OCI-LY3 (cell line): ENCODE results near the gene SMC3.

Source experiments
- H2AFZ ChIP-seq: fragments of 200-600, 300-600 bp; shearing (Covaris generic); 2 replicates; pipeline ENCODE4 v1.6.0; 2014; ENCODE audit warnings: antibody characterized with exemption, low read depth, low read length
- H3K27ac ChIP-seq: fragments of 200-600, 300-600 bp; sonication (generic); 2 replicates; pipeline ENCODE4 v1.5.1; 2014; ENCODE audit warnings: mild to moderate bottlenecking, low read length, moderate library complexity, mixed read lengths
- H3K27me3 ChIP-seq: fragments of 200-600, 300-600 bp; sonication (generic); 2 replicates; pipeline ENCODE4 v1.6.1; 2014; ENCODE audit warnings: low read depth, low read length, mixed read lengths
- H3K36me3 ChIP-seq: fragments of 200-600, 300-600 bp; sonication (generic); replicated peaks from 2 replicates; pipeline ENCODE3; 2014; ENCODE audit warnings: low read depth, low read length, mixed read lengths
- H3K4me1 ChIP-seq: fragments of 300-600, 200-600 bp; sonication (generic); 2 replicates; pipeline ENCODE4 v1.6.1; 2014; ENCODE audit warnings: low read length, mixed read lengths
- H3K4me2 ChIP-seq: fragments of 200-600, 300-600 bp; sonication (generic); 2 replicates; pipeline ENCODE4 v1.6.1; 2014; ENCODE audit warnings: low read length, mixed read lengths
- H3K4me3 ChIP-seq: fragments of 300-600, 200-600 bp; sonication (generic); 2 replicates; pipeline ENCODE4 v1.5.1; 2014; ENCODE audit warnings: antibody characterized with exemption, mild to moderate bottlenecking, low read length, moderate library complexity
- H3K79me2 ChIP-seq: fragments of 300-600, 200-600 bp; shearing (Covaris generic); 2 replicates; pipeline ENCODE4 v1.6.1; 2014; ENCODE audit warnings: mild to moderate bottlenecking, low read length, mixed read lengths
- H3K9ac ChIP-seq: fragments of 300-600, 200-600 bp; shearing (Covaris generic); 2 replicates; pipeline ENCODE4 v1.6.0; 2014; ENCODE audit warnings: mild to moderate bottlenecking, low read length, moderate library complexity
- H3K9me3 ChIP-seq: fragments of 200-600, 300-600 bp; shearing (Covaris generic); 2 replicates; pipeline ENCODE4 v1.6.1; 2014; ENCODE audit warnings: low read length, mixed read lengths; ENCODE audit not compliant: insufficient read depth
- H4K20me1 ChIP-seq: fragments of 200-600, 300-600 bp; sonication (generic); 2 replicates; pipeline ENCODE4 v1.6.1; 2016; ENCODE audit warnings: low read length, mixed read lengths; ENCODE audit not compliant: insufficient read depth
- CTCF ChIP-seq: fragments of 200-600, 300-600 bp; sonication (generic); IDR thresholded peaks from 2 replicates; pipeline ENCODE4 v1.5.1; 2014; ENCODE audit warnings: antibody characterized with exemption, low read length, low read depth
- EZH2phosphoT487 ChIP-seq: fragments of 200-600 bp; shearing (Covaris generic); IDR thresholded peaks from 2 replicates; pipeline ENCODE4 v1.6.1; 2018; ENCODE audit warnings: antibody characterized with exemption, mixed run types, low read depth

SMC3 gene

GRCh38 chr10:110644598-110645462 is 77.3 kb downstream of the SMC3 start:
- Histone ChIP-seq H3K9ac (no peak overlapping the region), H3K27ac (no peak overlapping the region), H3K36me3 (no peaks in the 10 kb centered on the region), H3K4me3 (peak overlapping the region; percentile 78), H3K4me1 (peaks cover 5% of the 10 kb centered on the region), H3K79me2 (no peaks in the 10 kb centered on the region), H3K27me3 (peaks cover 42% of the 10 kb centered on the region), H3K4me2 (peak overlapping the region; percentile 90), H4K20me1 (no peaks in the 10 kb centered on the region), H3K9me3 (peaks cover 3% of the 10 kb centered on the region; the same call in 1 of the 2 replicates), H2AFZ (no peak overlapping the region)
- TF ChIP-seq EZH2phosphoT487 (no peak), CTCF (no peak)

- Histone ChIP-seq H3K4me2 (no peak overlapping the region), H3K36me3 (no peaks in the 10 kb centered on the region), H3K27ac (no peak overlapping the region), H3K4me3 (no peak overlapping the region), H3K9me3 (peaks cover 13% of the 10 kb centered on the region; the same call in 1 of the 2 replicates), H3K79me2 (no peaks in the 10 kb centered on the region), H3K4me1 (peaks cover 11% of the 10 kb centered on the region), H3K9ac (no peak overlapping the region), H2AFZ (no peak overlapping the region), H3K27me3 (peaks cover 40% of the 10 kb centered on the region), H4K20me1 (no peaks in the 10 kb centered on the region)
- TF ChIP-seq EZH2phosphoT487: no peak
- TF ChIP-seq CTCF: no peak
Measured at GRCh38 chr10:110646417-110647135, 79.1 kb downstream of the SMC3 start.

DNA sequence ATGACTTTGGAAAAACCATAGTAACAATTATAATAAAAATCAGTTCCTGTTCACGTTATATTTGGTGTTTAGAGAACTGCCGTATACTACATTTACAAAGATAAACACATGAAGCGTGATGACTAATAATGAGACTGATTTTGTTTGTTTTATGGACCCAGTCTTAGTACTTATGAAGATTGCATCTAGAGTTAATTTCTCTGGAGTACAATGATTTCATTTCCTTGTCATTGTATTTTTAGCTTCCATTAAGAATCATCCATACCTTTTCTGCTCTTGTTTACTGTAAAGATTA is 79.6 kb downstream of the SMC3 start:
- H3K27me3 ChIP-seq: peaks cover 37% of the 10 kb centered on the region
- no peak for TF ChIP-seq EZH2phosphoT487
- no peak for TF ChIP-seq CTCF
- peaks cover 13% of the 10 kb centered on the region; the same call in 1 of the 2 replicates for H3K9me3 ChIP-seq
- H3K36me3 ChIP-seq: no peaks in the 10 kb centered on the region
- H3K4me3 ChIP-seq: no peak overlapping the region
- H2AFZ ChIP-seq: no peak overlapping the region
- no peaks in the 10 kb centered on the region for H4K20me1 ChIP-seq
- H3K4me1 ChIP-seq: peaks cover 11% of the 10 kb centered on the region
- no peak overlapping the region for H3K27ac ChIP-seq
- no peak overlapping the region for H3K4me2 ChIP-seq
- no peaks in the 10 kb centered on the region for H3K79me2 ChIP-seq
- no peak overlapping the region for H3K9ac ChIP-seq

DNA sequence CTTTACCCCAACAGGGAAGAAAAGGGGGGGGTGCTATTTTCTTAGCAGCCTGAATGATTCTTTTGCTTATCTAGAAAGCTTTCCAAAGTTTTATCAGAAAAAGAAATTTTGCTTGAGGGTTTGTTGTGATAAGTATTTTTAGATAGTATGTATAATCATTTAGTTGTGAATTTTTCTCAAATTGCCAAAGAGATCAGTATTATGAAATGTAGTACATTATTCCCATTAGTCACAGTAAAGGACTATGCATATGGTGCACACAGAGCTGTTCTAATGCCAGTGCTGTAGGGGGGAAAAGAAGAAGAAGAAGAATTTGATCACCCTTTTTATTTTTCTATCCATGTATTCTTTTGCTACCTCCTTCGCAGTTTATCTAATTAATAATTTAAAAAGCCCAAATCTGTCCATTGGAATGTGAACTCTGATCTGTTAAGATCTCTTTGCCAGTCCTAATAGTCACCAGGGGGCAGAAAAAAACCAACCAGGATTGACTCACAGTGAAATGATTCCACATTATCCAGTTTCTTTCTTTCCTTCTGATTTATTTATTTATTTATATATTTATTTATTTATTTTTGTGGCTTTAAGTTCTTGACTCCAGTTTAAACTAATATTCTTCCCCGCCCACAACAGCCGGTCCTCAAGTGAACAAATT is 81.3 kb downstream of the SMC3 start:
- H3K79me2 ChIP-seq: no peaks in the 10 kb centered on the region

More for the DNA sequence above, 81.3 kb downstream of the SMC3 start:
- no peaks in the 10 kb centered on the region for H4K20me1 ChIP-seq
- no peaks in the 10 kb centered on the region for H3K36me3 ChIP-seq
- H3K9me3 ChIP-seq: peaks cover 13% of the 10 kb centered on the region; the same call in 1 of the 2 replicates
- no peak overlapping the region for H3K4me2 ChIP-seq
- H3K9ac ChIP-seq: no peak overlapping the region
- no peak for TF ChIP-seq CTCF
- TF ChIP-seq EZH2phosphoT487: no peak
- H3K27ac ChIP-seq: no peak overlapping the region
- H3K4me1 ChIP-seq: peaks cover 11% of the 10 kb centered on the region
- H3K4me3 ChIP-seq: no peak overlapping the region
- H2AFZ ChIP-seq: no peak overlapping the region
- H3K27me3 ChIP-seq: peaks cover 20% of the 10 kb centered on the region
